Osteocyte (in vitro differentiated cells): Measurements from ENCODE around the gene LLPH. TPM values are rescaled to one million over a fixed set of nuclear protein-coding genes. Genes with fewer than 3 reads are reported as not detected.

Source experiments
- DNase-seq: peaks from one replicate; pipeline ENCODE4 v3.0.0; 2021; ENCODE audit warnings: mixed read lengths; ENCODE audit not compliant: unreplicated experiment; ENCODE audit errors: extremely low spot score
- H3K27ac Mint-ChIP-seq: one replicate; pipeline ENCODE4 v1.8.0; 2021; ENCODE audit warnings: mild to moderate bottlenecking, mixed read lengths; ENCODE audit not compliant: unreplicated experiment
- H3K27me3 Mint-ChIP-seq: one replicate; pipeline ENCODE4 v1.8.0; 2021; ENCODE audit warnings: mixed read lengths; ENCODE audit not compliant: unreplicated experiment
- H3K36me3 Mint-ChIP-seq: one replicate; pipeline ENCODE4 v1.8.0; 2021; ENCODE audit warnings: mixed read lengths; ENCODE audit not compliant: unreplicated experiment
- H3K4me1 Mint-ChIP-seq: one replicate; pipeline ENCODE4 v1.8.0; 2021; ENCODE audit warnings: mixed read lengths; ENCODE audit not compliant: unreplicated experiment
- H3K4me3 Mint-ChIP-seq: one replicate; pipeline ENCODE4 v1.8.0; 2021; ENCODE audit warnings: mild to moderate bottlenecking, moderate library complexity, mixed read lengths; ENCODE audit not compliant: unreplicated experiment
- H3K9me3 Mint-ChIP-seq: one replicate; pipeline ENCODE4 v1.8.0; 2021; ENCODE audit warnings: mixed read lengths; ENCODE audit not compliant: unreplicated experiment
- total RNA-seq: library from RNA; stranded (reverse); gene quantifications from 2 replicates; pipeline ENCODE4 v1.2.1, GENCODE V29; 2021
- TF ChIP-seq, protein P1 (sequence below): fragments of 200-600 bp; sonication (generic); IDR thresholded peaks from 2 replicates; pipeline ENCODE4 v1.5.0; 2021; ENCODE audit warnings: antibody characterized with exemption, mild to moderate bottlenecking, moderate library complexity

The LLPH gene
- total RNA-seq, 1 donor from 2014 or later: 25.1 TPM

DNA sequence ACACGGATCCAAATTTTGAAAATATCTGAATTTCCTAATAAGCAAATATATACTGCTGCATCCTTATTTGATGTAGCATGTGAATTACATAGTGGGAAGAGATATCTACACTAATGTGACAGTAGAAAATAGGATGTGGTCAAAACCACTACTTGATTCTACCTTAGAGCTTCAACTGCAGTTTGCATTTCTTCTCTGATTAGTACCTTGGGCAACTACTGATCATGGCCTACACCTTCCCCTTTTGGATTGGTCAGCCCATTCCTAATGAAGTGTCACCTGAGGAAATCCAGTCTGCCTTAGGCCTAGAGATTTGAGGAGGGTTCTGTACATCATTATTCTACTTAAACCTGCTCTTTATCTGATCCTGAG is 10.7 kb downstream of the LLPH start:
- TF ChIP-seq, protein P1, sequence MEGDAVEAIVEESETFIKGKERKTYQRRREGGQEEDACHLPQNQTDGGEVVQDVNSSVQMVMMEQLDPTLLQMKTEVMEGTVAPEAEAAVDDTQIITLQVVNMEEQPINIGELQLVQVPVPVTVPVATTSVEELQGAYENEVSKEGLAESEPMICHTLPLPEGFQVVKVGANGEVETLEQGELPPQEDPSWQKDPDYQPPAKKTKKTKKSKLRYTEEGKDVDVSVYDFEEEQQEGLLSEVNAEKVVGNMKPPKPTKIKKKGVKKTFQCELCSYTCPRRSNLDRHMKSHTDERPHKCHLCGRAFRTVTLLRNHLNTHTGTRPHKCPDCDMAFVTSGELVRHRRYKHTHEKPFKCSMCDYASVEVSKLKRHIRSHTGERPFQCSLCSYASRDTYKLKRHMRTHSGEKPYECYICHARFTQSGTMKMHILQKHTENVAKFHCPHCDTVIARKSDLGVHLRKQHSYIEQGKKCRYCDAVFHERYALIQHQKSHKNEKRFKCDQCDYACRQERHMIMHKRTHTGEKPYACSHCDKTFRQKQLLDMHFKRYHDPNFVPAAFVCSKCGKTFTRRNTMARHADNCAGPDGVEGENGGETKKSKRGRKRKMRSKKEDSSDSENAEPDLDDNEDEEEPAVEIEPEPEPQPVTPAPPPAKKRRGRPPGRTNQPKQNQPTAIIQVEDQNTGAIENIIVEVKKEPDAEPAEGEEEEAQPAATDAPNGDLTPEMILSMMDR: no peak
- H3K27ac Mint-ChIP-seq: no peak overlapping the region
- DNase-seq: no peak
- H3K9me3 Mint-ChIP-seq: no peaks in the 10 kb centered on the region
- no peak overlapping the region for H3K4me3 Mint-ChIP-seq
- H3K36me3 Mint-ChIP-seq: peaks cover 25% of the 10 kb centered on the region
- no peaks in the 10 kb centered on the region for H3K27me3 Mint-ChIP-seq
- no peaks in the 10 kb centered on the region for H3K4me1 Mint-ChIP-seq

DNA sequence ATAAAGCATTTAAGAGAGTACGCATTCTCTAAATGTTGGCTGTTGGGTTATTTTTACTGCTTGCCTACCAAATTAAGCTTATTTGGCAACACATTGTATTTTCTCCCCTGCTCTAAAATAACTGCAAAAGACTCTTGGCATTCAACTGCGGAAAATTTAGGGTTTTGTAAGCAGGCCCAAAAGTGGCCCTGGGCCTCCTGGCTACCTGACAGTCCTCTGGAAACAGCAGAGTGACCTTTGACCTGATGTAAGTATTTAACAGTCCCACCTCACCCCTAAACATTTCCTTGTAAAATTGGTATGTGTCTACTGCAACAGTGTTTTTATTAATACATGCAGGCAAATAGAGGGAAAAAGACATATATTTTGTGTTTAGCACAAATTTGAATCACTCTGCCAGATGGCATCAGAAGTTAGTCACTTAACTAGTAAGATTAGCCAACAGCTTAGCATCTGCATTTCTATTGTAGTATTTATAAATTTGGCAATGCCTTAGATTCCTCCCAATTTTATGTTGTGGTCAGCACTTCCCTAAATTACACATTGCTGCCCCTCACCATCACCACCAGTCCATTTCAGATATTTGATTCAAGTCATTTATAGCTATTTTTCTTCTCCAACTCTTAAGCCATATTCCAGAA is 11.2 kb downstream of the LLPH start:
- DNase-seq: no peak
- H3K36me3 Mint-ChIP-seq: peaks cover 19% of the 10 kb centered on the region
- no peaks in the 10 kb centered on the region for H3K27me3 Mint-ChIP-seq
- no peak overlapping the region for H3K27ac Mint-ChIP-seq
- H3K4me1 Mint-ChIP-seq: no peaks in the 10 kb centered on the region
- TF ChIP-seq, protein P1: no peak
- no peak overlapping the region for H3K4me3 Mint-ChIP-seq
- no peaks in the 10 kb centered on the region for H3K9me3 Mint-ChIP-seq

DNA sequence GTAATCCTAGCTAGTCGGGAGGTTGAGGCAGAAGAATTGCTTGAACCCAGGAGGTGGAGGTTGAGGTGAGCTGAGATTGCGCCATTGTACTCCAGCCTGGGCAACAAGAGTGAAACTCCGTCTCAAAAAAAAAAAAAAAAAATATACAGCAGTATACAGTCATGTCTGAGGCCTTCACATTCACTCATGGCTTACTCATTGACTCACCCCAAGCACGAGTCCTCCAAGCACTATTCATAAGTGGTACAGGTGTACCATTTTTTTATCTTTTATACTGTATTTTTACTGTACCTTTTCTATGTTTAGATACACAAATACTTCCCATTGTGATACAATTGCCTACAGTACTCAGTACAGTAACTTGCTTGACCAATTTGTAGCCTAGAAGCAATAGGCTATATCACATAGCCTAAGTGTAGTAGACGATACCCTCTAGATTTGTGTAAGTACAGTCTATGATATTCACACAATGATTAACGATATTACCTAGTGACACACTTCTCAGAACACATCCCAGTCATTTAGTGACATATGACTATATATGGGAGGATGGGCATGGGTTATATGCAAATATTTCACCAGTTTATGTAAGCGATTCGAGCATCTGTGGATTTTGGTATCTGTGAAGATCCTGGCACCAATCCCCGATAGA is 12.2 kb downstream of the LLPH start:
- Mint-ChIP-seq H3K9me3 (no peaks in the 10 kb centered on the region), H3K4me1 (no peaks in the 10 kb centered on the region), H3K36me3 (peaks cover 10% of the 10 kb centered on the region), H3K27ac (no peak overlapping the region), H3K27me3 (no peaks in the 10 kb centered on the region), H3K4me3 (no peak overlapping the region)
- TF ChIP-seq, protein P1: no peak
- DNase-seq: no peak

DNA sequence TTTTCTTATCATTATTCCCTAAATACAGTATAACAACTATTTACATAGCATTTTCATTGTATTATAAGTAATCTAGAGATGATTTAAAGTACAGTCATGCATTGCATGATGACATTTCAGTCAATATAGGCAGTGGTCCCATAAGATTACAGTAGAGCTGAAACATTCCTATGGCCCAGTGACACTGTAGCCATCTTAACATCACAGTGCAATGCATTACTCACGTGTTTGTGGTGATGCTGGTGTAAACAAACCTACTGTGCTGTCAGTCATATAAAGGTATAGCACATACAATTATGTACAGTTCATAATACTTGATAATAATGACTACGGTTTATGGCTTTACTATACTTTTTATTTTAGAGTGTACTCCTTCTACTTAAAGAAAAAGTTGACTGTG is 13.3 kb downstream of the LLPH start:
- no peaks in the 10 kb centered on the region for H3K4me1 Mint-ChIP-seq
- peaks cover 4% of the 10 kb centered on the region for H3K36me3 Mint-ChIP-seq
- H3K27me3 Mint-ChIP-seq: no peaks in the 10 kb centered on the region
- H3K27ac Mint-ChIP-seq: no peak overlapping the region
- no peak overlapping the region for H3K4me3 Mint-ChIP-seq
- TF ChIP-seq, protein P1: no peak
- DNase-seq: no peak
- no peaks in the 10 kb centered on the region for H3K9me3 Mint-ChIP-seq

DNA sequence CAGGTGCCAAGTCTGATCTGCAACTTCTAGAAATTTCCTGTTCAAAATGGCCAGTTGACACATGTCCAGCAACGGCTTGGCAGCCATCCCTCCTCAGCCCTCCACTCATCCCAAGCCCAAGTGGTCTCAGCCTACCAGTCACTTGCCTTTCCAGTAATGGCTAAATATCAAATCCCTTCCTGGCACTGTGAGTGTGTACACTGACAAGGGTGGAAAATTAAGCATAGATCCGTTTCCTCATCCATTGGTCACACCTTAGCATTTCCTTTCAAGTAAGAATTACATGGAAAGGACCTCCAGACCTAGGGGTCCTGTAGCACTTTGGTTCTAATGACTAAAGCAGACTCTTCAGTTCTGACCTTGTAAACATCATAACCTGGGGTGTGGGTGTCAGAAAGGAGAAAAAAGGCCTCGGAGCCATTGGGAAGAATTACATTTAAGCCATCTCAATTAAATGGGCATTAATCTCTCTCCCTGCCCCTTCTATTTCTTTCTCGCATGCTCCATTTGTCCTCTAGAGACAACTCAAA is 15.4 kb downstream of the LLPH start:
- no peak for DNase-seq
- Mint-ChIP-seq H3K36me3 (no peaks in the 10 kb centered on the region), H3K27ac (no peak overlapping the region), H3K27me3 (no peaks in the 10 kb centered on the region), H3K9me3 (no peaks in the 10 kb centered on the region), H3K4me1 (no peaks in the 10 kb centered on the region), H3K4me3 (no peak overlapping the region)
- TF ChIP-seq, protein P1: no peak
